Endometrium (tissue), 2 donors: ENCODE measurements around the gene SWI5.
A peak's percentile ranks its signal among the peaks of the same experiment; 100 is the strongest.
"Not testable (repeated sequence)": the region's sequence is repeated elsewhere in the genome, so short reads cannot be mapped to it uniquely, and the experiment has no call there.

Source experiments
- FAIRE-seq: peaks from 2 replicates; lab custom pipeline; 2012; peaks lifted over from hg19 to GRCh38; lab: Jason Lieb, UNC
- donor health status: control.
- donor health status: control.

Gene SWI5

DNA sequence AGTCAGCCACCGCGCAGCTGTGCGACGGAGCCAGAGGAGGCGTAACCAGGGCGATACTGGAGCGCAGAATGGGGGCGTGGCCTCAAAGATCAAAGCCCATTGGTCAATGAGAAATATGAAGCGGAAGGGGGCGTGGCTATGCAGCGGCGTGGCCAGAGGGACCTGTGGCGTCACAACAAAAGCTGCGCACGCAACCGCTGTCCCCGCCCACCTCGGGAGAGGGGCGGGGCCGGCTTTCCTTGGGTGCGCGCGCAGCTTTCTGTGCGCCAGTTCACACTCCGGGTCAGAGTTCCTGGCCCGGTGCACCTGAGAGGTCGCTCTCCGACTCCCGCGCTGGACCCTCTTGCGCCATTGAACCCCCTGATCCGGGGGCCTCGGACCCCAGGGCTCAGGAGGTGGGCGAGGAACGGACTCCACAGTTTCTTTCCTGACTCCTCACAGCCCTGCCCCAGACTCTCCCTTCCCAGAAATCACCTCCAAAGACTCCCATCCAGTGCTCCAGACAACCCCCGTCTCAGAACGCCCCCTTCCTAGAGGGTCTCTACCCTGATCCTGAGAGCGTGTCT, at the start of gene SWI5:
TSS of gene SWI5 (plus strand) at position 269 of the 566 bp plus-strand sequence.
- peak; percentile 84 for FAIRE-seq

DNA sequence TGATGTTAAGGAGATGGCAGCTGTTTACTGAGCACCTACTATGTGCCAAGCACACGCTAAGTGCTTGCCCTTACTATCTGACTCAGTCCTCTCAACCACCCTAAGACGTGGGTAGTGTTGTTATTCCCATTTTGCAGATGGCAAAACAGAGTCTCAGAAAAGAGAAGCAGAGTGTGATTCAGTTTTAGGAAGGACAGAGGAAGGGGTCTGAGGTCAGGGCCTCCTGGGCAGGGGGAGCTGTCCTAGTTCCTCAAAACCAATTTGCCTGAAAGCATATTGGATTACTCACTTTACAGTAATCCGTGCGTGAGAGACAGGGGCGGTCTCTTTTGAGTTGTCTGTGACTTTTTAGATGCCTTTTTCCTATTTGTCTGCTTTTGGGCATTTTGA, 49.7 kb upstream of the SWI5 start:
- no peak for FAIRE-seq

DNA sequence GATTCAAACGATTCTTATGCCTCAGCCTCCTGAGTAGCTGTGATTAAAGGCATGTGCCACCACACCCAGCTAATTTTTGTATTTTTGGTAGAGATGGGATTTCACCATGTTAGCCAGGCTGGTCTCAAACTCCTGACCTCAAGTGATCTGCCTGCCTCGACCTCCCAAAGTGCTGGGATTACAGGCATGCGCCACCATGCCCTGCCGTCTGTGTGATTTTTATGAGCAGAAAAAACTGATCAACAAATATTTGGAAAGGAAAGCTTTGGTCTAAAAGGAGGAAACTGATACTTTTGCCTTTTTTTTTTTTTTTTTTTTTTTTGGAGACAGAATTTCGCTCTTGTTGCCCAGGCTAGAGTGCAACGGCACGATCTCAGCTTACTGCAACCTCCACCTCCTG, 45.2 kb upstream of the SWI5 start:
- not testable (repeated sequence) for FAIRE-seq

DNA sequence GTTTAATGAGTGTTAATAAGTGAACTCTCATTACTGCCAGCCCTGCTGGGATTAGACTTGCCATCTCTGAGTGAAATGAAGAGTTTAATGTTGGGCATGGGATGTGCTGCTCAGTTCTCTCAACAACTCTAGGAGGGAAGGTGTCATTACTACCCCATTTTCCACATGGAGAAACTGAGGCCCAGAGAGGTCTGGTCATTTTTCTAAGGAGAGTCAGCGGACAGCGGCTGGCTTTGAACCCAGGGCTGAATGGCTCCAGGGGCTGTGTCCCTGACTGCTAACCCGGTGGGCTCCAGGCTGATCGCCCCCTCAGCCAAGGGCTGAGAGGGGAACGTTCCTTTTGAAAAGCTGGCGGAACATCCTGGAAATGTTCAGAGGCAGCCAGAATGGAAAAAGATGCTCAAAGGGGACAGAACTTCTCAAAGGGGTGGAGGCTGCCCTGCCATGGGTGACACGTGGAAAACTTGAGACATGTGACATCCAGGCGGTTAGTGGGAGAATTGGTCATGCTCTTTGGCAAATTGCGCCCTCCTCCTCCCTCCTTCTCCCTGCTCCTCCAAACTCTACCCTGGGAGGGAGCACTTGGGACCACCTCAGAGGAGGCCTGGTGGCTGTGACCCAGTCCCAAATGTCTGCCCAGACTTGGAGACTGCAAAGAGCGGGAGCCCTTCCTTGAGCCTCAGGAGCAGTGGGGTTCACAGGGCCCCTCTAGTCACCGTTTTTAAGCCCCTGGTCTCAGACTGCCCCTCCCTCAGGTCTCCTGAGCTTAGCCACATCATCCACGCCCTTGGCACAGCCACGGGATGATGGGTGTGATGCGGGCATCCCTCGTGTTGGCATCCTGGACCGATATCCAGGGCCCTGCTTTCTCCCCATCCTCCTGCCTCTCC, 44.2 kb upstream of the SWI5 start:
- FAIRE-seq: no peak

DNA sequence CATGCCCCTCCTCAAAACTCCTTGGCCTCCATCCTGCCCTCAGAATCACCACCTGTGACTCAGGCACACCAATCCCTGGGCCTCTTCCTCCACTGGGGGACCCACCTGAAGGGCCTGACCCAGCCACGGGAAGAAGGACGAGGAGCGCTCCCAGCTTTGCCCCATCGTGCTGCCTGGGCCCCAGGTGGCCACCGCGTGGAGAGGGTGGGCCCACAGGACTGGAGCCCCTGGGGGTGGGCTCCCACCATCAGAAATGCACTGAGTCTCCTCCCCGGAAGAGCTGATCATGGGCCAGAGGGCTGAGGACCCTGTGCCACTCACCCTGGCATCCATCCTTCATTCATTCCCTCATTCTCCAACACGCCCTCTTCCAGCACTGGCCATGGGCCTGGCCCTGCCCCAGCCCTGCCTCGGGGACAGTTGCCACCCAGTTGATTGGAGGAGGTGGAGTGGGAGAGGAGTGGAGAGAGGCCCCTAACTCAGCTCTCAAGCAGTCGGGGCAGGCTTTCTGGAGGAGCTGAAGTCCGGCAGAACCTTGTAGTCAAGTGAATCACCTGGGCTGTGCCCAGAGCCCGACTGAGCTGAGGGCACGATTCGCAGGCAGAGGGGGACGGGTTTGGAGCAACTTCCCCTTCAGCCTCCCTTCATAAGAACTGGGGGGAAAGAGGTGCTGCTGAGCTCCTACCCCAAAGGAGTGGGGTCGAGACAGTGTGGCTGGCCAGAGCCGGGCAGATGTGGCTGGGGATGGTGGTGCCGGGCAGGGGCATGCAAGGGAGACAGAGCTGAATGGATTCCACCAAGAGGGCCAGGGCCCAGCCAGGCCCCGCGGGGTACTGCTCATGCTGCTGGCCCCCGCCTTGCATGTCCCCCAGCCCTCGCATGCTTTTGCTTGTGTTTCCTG, 43.3 kb upstream of the SWI5 start:
- FAIRE-seq: no peak

DNA sequence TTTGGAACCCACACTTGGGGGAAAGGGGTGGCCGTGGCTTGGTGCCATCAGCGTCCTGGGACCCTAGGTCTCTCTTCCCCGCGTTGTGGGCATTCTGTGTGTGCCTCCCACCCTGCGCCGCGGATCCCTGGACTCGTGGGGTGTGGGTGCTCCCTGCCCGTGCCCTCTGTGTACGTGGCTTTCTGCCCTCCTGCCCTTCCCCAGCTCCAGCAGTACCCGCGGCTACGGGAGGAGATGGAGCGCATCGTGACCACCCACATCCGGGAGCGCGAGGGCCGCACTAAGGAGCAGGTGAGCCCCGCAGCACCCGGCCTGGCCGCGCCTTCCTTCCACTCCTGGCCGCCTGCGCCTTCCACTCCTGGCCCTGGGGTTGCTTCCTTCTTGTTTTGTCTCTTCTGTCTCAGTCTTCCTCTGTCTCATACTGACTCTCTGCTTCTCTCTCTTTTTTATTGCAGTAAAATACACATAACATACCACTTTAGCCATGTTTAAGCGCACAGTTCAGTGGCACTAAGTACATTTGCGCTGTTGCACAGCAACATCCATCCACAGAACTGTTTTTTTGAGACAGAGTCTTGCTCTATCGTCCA, 42.2 kb upstream of the SWI5 start:
- FAIRE-seq: no peak

DNA sequence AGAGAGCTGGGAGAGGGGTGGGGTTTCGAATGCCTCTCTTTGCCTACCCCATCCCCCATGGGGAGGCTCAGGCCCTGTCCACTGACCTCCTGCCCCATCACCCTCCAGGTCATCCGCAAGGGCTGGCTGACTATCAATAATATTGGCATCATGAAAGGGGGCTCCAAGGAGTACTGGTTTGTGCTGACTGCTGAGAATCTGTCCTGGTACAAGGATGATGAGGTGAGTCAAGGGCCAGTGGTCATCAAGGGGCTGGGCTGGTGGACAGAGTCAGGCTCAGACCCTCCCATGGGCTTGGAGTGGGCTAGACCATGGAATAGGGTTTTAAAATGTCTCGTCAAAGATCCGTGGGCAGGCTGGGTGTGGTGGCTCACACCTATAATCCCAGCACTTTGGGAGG, 34.0 kb upstream of the SWI5 start:
- no peak for FAIRE-seq

DNA sequence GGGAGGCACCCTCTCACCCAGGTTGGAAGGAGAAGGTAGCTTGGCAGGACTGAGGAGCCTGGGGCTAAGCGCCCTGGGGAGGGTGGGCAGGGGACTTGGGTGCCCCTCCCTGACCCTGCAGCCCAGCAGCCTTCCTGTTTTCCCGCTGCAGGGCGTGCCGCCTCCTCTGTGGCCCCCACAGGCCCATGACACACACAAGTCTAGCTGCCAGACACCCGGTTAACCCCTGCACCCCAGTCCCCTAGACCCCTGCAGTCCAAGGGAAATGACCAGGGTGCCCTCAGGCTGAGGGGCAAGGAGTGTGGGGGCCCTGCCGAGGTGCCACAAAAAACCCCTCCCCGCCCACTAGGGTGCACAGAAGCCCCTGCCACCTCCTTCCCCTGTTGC, 33.3 kb upstream of the SWI5 start:
- FAIRE-seq: no peak

DNA sequence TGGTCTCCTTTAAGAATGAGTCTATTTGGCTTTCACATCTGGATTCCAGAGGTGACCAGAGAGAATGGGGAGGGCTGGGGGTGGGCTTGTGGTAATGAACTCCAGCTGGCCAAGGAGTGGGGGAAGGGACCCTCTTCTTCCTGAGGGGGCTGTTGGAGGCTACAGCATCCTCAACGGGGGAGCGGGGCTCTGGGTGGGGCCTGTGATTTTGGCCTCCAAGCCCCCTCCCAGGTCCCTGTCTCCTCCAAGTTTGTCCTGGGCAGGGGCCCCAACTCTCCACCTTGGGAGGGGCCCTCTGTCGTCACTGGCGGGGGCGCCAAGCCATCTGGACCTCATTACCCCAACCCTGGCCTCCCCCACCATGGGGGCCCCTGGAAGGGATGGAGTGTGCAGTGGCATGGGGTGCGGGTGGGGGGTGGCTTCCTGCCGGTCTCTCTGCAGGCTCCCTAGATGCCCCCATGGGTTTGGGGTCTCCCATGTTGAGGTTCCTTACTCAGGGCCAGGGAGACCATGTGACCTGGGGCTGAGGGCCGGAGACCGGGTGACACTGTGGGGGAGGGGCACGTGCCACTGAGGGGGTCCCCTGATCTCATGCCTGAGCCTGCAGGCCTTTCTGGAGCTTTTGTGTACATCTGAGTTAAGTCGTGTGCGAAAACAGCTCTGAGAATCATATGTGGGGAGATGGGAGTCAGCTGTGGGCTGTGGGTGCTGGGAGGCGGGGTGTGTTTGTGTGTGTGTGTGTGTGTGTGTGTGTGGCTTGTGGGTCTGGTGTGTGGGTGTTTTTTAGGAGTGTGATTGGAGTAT, 32.7 kb upstream of the SWI5 start:
- no peak for FAIRE-seq

DNA sequence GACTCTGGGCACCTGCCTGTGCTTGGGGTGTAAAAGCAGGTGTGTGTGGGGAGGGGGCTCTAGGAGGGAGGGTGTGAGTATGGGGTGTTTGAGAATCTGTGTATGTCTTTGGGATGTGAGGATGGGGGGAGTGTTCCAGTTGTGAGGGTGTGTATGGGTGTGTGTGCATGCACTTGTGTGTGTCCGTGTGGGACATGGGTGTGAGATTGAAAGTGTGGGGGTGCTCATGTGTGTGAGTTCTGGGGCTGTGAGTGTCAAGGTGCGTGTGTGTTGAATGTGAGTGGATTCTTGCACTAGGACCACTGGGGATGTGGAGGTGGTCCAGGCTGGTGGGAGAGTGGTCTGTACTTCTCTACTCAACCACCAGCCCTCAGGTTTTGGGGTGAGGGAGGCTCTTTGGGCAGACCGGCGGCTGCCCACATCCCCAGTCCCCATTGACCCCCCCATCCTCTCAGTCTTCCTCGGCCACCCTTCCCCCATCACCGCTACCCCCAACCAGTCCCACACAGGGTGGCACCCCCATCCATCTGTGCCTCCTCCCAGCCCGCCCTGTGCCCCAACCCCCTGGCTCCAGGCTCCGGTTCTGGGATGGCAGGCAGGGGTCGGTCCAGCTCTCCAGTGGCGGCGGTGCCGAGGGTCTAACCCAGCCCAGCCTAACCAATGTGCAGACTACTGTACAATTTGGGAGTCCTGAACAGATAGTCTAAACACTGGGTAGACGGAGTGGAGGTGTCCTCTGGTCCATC, 31.8 kb upstream of the SWI5 start:
- no peak for FAIRE-seq

DNA sequence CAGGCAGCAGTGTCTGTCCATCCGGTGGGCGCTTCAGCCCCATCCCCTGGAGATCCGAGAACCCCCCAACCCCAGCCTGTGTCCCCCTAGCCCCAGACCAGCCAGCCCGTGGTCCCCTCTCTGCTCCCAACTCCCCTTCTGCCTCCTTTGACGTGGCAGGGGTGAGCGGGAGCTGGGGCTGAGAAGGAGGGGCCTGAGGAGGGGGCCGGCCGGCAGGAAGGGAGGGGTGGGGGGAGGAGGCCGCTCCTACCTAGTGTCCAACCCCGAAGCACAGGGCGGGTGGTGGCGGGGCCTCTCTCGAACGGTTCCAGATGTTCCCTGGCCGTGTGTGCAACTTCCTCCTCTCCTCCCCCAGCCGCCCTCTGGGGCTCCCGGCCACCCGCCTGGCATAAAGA, 31.2 kb upstream of the SWI5 start:
- no peak for FAIRE-seq

DNA sequence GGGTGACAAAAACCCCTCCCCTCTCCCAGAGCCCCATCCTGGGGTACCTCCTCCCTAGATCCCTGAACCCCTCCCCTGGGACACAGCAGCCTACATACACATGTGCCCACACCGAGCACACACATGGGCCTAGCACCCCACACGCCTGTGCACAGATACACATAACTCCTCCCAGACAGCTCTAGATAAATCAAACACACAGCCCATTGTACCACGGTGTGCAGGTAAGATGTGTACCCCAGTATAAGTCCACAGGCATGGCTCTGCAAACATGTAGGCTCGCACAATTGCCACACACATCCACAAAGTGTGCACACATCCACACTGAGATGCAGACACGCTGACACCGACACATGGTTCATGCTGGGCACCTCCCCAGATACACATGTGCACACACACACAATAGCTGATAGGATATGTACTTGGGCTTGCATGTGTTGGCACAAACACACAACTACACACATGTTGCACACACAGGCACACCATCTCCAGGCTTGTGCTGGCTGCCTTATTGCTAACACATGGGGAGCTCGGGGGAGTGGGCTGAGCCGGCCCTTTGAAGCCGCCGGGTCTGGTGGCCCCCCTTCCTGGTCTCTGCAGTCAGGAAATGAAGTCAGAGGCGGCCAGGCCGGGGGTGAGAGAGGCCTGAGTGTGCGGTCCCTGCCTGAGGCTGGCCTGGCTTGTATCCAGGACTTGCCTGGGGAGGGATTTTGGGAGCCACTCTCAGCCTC, 30.5 kb upstream of the SWI5 start:
- FAIRE-seq: no peak

DNA sequence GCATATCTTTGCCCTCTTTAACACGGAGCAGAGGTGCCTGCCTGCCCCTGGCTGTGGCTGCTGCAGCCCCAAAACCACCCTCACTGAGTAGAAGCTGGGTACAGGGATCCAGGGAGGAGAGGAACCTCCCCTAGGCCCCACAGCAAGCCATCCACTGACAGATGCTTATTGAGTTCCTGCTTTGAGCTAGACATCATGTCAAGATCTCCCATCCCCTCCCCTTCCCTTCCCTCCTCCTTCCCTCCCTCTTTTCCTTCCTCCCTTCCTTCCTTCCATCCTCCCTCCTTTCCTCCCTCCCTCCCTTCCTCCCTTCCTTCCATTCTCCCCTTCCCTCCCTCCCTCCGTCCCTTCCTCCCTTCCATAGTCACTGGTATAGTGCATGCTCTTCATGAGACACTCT, 29.6 kb upstream of the SWI5 start:
- no peak for FAIRE-seq

DNA sequence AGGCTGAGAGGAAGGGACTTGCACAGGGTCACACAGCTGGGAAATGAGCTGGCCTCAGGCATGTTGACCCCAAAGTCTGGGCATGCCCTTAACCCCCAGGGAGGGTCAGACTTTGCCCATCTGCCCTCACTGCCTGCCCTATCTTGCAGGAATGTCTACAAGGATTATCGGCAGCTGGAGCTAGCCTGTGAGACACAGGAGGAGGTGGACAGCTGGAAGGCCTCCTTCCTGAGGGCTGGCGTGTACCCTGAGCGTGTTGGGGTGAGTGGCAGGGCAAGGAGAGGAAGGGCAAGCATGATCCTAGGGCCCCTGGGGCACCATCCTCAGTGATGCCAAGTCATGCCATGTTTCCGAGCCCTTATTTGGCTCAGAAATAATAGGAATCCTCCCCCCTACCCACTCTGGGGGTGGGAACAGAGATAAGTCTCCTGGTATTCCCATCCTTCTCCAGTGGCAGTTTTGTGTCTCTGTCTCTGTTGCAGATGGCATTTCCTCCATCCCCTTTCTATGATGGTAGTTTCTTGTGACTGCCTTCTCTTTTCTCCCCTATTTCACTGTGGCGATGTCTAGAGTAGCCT, 28.8 kb upstream of the SWI5 start:
- FAIRE-seq: no peak

DNA sequence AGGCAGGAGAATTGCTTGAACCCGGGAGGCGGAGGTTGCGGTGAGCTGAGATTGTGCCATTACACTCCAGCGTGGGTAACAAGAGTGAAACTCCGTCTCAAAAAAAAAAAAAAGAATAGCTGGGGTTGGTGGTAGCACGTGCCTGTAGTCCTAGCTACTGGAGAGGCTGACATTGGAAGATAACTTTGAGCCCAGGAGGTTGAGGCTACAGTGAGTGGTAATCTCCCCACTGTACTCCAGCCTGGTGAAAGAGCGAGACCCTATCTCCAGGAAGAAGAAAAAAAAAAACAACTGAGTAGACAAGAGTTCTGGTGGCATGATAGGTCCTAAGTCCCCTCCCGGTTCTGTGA, 26.5 kb upstream of the SWI5 start:
- no peak for FAIRE-seq

DNA sequence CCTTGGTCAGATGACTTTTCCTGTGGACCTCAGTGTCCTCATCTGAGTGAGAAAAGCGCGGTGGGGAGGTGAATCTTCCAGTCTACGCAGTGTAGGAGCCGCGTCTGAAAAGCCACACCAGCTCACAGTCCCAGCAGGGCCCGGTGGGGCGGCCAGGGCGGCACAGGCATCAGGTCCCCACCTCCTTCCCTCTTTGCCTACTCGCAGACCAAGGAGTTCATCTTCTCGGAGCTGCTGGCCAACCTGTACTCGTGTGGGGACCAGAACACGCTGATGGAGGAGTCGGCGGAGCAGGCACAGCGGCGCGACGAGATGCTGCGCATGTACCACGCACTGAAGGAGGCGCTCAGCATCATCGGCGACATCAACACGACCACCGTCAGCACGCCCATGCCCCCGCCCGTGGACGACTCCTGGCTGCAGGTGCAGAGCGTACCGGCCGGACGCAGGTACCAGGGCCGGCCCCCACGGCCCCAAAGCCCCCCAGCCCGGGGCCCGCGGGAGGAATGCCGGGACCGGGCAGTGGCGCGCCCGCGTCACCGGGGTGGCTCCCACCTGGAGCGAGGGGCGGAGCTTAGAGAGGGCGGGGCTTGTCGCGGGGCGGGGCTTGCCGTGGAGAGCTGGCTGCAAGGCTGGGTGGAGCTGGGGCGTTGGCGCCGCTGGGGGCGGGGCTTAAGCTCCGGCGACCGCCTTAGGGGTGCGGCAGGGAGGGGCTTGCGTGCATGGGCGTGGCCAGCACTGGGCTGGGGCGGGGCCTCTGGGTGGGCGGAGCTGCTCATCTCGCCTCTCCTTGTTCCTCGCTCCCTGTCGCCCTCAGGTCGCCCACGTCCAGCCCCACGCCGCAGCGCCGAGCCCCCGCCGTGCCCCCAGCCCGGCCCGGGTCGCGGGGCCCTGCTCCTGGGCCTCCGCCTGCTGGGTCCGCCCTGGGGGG, 25.9 kb upstream of the SWI5 start:
- no peak for FAIRE-seq

DNA sequence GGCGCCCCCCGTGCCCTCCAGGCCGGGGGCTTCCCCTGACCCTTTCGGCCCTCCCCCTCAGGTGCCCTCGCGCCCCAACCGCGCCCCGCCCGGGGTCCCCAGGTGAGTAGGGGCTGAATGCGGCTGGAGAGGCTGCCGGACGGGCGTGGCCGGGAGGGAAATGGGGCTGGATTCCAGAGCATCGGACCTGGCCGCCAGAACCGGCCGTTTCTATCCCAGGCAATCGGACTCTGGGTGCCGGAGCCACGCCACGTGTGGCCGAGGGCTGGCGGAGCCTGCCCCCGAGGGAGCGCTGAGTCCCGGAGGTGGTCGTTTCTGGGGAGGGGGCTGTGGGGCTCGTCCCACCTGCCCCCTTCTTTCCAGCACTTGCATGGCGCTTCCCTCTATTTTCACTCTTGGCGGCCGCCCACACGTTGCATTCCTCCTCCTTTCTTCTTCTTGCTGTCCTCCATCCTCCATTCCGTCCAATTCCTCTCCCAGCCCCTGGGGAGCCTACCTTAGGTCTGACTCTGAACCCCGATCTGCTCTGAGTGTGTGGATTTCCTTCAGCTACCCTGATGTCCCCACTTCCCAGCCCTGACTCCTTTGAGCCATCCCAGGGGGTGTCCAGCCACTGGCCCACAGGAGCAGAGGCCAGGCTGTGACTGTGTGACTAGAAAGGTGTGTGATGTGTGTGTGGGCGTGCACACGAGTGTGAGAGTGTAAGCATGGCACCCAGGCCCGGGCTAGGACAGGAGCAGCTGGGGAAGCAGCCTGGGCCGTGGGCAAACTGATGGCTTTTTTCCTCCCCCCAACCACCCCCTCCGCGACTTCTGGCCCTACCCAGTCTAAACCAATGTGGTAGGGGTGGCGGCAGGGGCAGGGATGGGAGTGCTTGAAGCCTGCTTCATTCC, 25.0 kb upstream of the SWI5 start:
- FAIRE-seq: no peak

DNA sequence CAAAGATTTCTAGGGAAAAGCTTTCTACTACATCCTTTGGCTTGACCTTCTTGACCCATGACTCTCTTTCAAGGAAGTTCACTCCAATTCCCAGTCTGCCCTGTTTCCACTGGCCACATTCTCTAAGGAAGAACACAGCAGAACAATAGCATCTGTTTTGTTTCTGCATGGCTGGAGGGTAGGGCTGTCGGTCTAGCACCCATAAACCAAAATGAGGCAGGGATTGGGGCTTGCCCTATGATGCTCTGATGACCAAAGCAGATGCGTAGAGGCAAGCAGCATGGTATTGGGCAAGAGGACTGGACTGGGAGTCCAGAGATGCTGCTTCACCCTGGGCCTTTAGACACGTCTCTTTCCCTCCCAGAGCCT, 24.4 kb upstream of the SWI5 start:
- no peak for FAIRE-seq
